Activated CD4-positive, alpha-beta T cell treated with anti-CD3 and anti-CD28 coated beads, Interleukin-2, Interleukin-4, amounts not matched to agents 100 ng/mL and 50 ng/mL, durations not matched to agents 16 hours and 8 hours (primary cell): Measurements from ENCODE around the gene SH3PXD2A.

ENCODE experiments used
- DNase-seq: peaks from one replicate; pipeline ENCODE4 v3.0.0-alpha.2; 2020; ENCODE audit warnings: low spot score

The SH3PXD2A gene

GRCh38 chr10:103544657-103545310 lies 310.6 kb downstream of the SH3PXD2A start:
- no peak for DNase-seq
